ENCODE measurements around the gene SS18L1. TPM values are rescaled to one million over a fixed set of nuclear protein-coding genes. Genes with fewer than 3 reads are reported as not detected.
"Not testable (repeated sequence)": the region's sequence is repeated elsewhere in the genome, so short reads cannot be mapped to it uniquely, and the experiment has no call there.

The SS18L1 gene
- total and polyA plus RNA-seq, 10 donors = 6.7 to 18.6 (median 13.9) TPM

GRCh38 chr20:62105592-62105991, 38.0 kb upstream of the SS18L1 start:
- H3K9me3 ChIP-seq = peaks cover 6 to 100% (median 93%) of the 10 kb centered on the region in 8 donors
- 89 to 99% (median 92%) methylated on average over 5 of the region's 5 CpGs for WGBS, 5 donors

GRCh38 chr20:62111148-62111547, 32.4 kb upstream of the SS18L1 start:
- WGBS, 5 donors = 94 to 97% (median 95%) methylated on average over 6 of the region's 6 CpGs
- H3K9me3 ChIP-seq = peaks cover 6 to 99% (median 88%) of the 10 kb centered on the region in 8 donors
- H3K4me1 ChIP-seq = no peaks in the 10 kb centered on the region
- peaks cover 0 to 25% (median 0%) of the 10 kb centered on the region in 7 donors for H3K27me3 ChIP-seq (replicated peaks in 1 of 7)
- H3K27ac ChIP-seq = no peak overlapping the region
- no peak for DNase-seq
- peaks cover 0 to 10% (median 0%) of the 10 kb centered on the region in 6 donors for H3K36me3 ChIP-seq
- intact Hi-C loops (cut with DNase I; ENCODE audit: low total_unique reads) = no loop called here
- no peak overlapping the region for H3K4me3 ChIP-seq
- no peak for TF ChIP-seq POLR2AphosphoS5 (IDR thresholded peaks at IDR 0.05)
- no peak for TF ChIP-seq CTCF (IDR thresholded peaks at IDR 0.05 in 8 of 11, conservative IDR thresholded peaks at IDR 0.05 in 3 of 11)
- no peak for TF ChIP-seq POLR2A (IDR thresholded peaks at IDR 0.05)

More at GRCh38 chr20:62105592-62105991, 38.0 kb upstream of the SS18L1 start:
- H3K27ac ChIP-seq = no peak overlapping the region
- H3K36me3 ChIP-seq = peaks cover 0 to 3% (median 0%) of the 10 kb centered on the region in 6 donors
- peaks cover 0 to 29% (median 0%) of the 10 kb centered on the region in 7 donors for H3K27me3 ChIP-seq (replicated peaks in 1 of 7)
- intact Hi-C loops (cut with DNase I; ENCODE audit: low total_unique reads) = no loop called here
- no peak overlapping the region for H3K4me3 ChIP-seq
- DNase-seq = no peak
- TF ChIP-seq CTCF (IDR thresholded peaks at IDR 0.05 in 8 of 11, conservative IDR thresholded peaks at IDR 0.05 in 3 of 11) = no peak
- TF ChIP-seq POLR2AphosphoS5 (IDR thresholded peaks at IDR 0.05) = no peak
- no peak for TF ChIP-seq POLR2A (IDR thresholded peaks at IDR 0.05)
- H3K4me1 ChIP-seq = peaks cover 0 to 3% (median 0%) of the 10 kb centered on the region in 6 donors

- Histone ChIP-seq H3K9me3 (peaks cover 6 to 98% (median 76%) of the 10 kb centered on the region in 8 donors), H3K27ac (no peak overlapping the region), H3K36me3 (peaks cover 0 to 10% (median 0%) of the 10 kb centered on the region in 6 donors), H3K4me1 (peaks cover 0 to 7% (median 5%) of the 10 kb centered on the region in 6 donors), H3K4me3 (peak overlapping the region in 1 of 8 donors; percentile 7), H3K27me3 (replicated peaks in 1 of 7) (peaks cover 0 to 35% (median 0%) of the 10 kb centered on the region in 7 donors)
- intact Hi-C loops (cut with DNase I; ENCODE audit: low total_unique reads) = no loop called here
- 77 to 96% (median 94%) methylated on average over 4 to 6 of the region's 6 CpGs for WGBS, 5 donors
- TF ChIP-seq POLR2AphosphoS5 (IDR thresholded peaks at IDR 0.05) (no peak), POLR2A (IDR thresholded peaks at IDR 0.05) (no peak), CTCF (IDR thresholded peaks at IDR 0.05 in 8 of 11, conservative IDR thresholded peaks at IDR 0.05 in 3 of 11) (no peak)
- no peak for DNase-seq
Measured at GRCh38 chr20:62112368-62112767, 31.2 kb upstream of the SS18L1 start.

- Histone ChIP-seq H3K27ac (no peak overlapping the region), H3K4me3 (no peak overlapping the region), H3K27me3 (replicated peaks in 1 of 7) (peaks cover 0 to 54% (median 0%) of the 10 kb centered on the region in 7 donors), H3K9me3 (peaks cover 0 to 73% (median 50%) of the 10 kb centered on the region in 8 donors), H3K4me1 (peaks cover 0 to 19% (median 11%) of the 10 kb centered on the region in 6 donors), H3K36me3 (peaks cover 0 to 7% (median 0%) of the 10 kb centered on the region in 6 donors)
- TF ChIP-seq POLR2A (IDR thresholded peaks at IDR 0.05) (no peak), POLR2AphosphoS5 (IDR thresholded peaks at IDR 0.05) (no peak), CTCF (IDR thresholded peaks at IDR 0.05 in 8 of 11, conservative IDR thresholded peaks at IDR 0.05 in 3 of 11) (no peak)
- no peak for DNase-seq
- intact Hi-C loops (cut with DNase I; ENCODE audit: low total_unique reads) = no loop called here
- WGBS, 5 donors = 40 to 65% (median 55%) methylated on average over 8 of the region's 8 CpGs
Measured at GRCh38 chr20:62114894-62115293, 28.7 kb upstream of the SS18L1 start.

- H3K4me3 ChIP-seq; H3K27ac ChIP-seq; intact Hi-C loops (cut with DNase I; ENCODE audit: low total_unique reads); H3K36me3 ChIP-seq; DNase-seq: not testable (repeated sequence)
- H3K27me3 ChIP-seq (replicated peaks in 1 of 7) = peaks cover 0 to 54% (median 0%) of the 10 kb centered on the region in 7 donors
- 84 to 90% (median 89%) methylated on average over 7 of the region's 7 CpGs for WGBS, 5 donors
- peaks cover 0 to 23% (median 12%) of the 10 kb centered on the region in 6 donors for H3K4me1 ChIP-seq
- H3K9me3 ChIP-seq = peaks cover 0 to 63% (median 41%) of the 10 kb centered on the region in 8 donors
Measured at GRCh38 chr20:62115800-62116407, 27.7 kb upstream of the SS18L1 start.

Measured in spleen (tissue), 11 donors.